SU-DHL-6 (cell line): ENCODE measurements around the gene SEC31A.

Source experiments
- CTCF ChIP-seq: fragments of 200-600 bp; sonication (generic); IDR thresholded peaks from one replicate; pipeline ENCODE4 v1.5.1; 2017; ENCODE audit warnings: antibody characterized with exemption, mild to moderate bottlenecking, low read length, moderate library complexity; ENCODE audit not compliant: insufficient read depth, poor library complexity, severe bottlenecking
- EZH2phosphoT487 ChIP-seq: fragments of 200-600 bp; sonication (generic), shearing (Covaris generic); conservative IDR thresholded peaks from 2 replicates; pipeline ENCODE4 v1.6.1; 2018; ENCODE audit warnings: mild to moderate bottlenecking, antibody characterized with exemption, low read length, moderate library complexity, mixed read lengths

GRCh38 chr4:82776925-82777542, 113.9 kb downstream of the SEC31A start:
- no peak for TF ChIP-seq CTCF
- TF ChIP-seq EZH2phosphoT487 = no peak
